HEK293 (cell line): Measurements from ENCODE around the gene SETD3.

ENCODE experiments used
- ZBTB21 ChIP-seq: fragments of 450-650 bp; formaldehyde crosslinking; IDR thresholded peaks from 2 replicates; pipeline ENCODE4 v1.5.1; 2017; ENCODE audit warnings: missing biosample characterization, missing genetic modification characterization
- ZNF341 ChIP-seq: fragments of 450-650 bp; formaldehyde crosslinking; IDR thresholded peaks from 2 replicates; pipeline ENCODE4; 2016; ENCODE audit warnings: low read depth, missing biosample characterization, missing genetic modification characterization
- TF ChIP-seq, protein P1 (sequence below): fragments of 450-650 bp; formaldehyde crosslinking; IDR thresholded peaks from 2 replicates; pipeline ENCODE4 v1.5.1; 2016; ENCODE audit warnings: missing biosample characterization, missing genetic modification characterization

DNA sequence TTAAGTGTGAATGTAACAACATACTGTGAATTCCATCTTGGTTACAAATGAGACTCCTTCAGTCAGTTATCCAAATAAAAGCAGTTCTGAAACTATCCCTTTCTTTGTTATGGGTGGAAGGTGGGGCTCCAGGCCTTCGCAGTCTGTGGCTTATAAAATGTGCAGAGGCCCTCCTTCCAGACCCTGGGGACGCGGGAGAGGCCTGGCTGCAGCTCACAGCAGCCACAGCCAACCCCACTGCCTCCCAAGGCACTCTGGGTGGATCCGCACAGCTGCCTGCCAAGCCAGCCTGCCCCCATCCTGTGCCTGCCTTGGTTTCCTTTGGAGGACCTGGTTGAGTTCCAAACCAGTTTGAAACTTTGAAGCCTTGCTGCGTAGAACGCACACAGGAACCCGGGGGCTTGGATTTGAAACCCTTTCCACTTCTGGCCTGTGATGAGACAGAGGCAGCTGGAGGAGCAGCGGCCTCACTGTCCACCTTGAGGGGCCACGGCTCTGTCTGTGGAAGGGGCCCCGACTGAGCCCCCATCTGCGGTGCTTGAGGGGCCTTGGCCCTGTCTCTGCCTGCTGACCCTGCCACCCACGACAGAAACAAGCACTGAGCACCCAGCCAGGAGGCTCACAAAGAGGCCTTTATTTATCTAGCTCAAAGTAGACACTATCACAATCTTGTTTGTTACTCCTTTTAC, 30.9 kb upstream of the SETD3 start:
- no peak for TF ChIP-seq ZBTB21 (tag by site-specific recombination)
- TF ChIP-seq, protein P1, sequence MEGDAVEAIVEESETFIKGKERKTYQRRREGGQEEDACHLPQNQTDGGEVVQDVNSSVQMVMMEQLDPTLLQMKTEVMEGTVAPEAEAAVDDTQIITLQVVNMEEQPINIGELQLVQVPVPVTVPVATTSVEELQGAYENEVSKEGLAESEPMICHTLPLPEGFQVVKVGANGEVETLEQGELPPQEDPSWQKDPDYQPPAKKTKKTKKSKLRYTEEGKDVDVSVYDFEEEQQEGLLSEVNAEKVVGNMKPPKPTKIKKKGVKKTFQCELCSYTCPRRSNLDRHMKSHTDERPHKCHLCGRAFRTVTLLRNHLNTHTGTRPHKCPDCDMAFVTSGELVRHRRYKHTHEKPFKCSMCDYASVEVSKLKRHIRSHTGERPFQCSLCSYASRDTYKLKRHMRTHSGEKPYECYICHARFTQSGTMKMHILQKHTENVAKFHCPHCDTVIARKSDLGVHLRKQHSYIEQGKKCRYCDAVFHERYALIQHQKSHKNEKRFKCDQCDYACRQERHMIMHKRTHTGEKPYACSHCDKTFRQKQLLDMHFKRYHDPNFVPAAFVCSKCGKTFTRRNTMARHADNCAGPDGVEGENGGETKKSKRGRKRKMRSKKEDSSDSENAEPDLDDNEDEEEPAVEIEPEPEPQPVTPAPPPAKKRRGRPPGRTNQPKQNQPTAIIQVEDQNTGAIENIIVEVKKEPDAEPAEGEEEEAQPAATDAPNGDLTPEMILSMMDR (tag by site-specific recombination) = no peak
- no peak for TF ChIP-seq ZNF341
